Measurements from ENCODE around the gene AVPR1B.

- TF ChIP-seq CTCF (IDR thresholded peaks at IDR 0.05): no peak
- TF ChIP-seq POLR2AphosphoS5 (IDR thresholded peaks at IDR 0.05): no peak
Observed at GRCh38 chr1:206087091-206087490, 30.1 kb downstream of the AVPR1B start.
